Activated gamma-delta T cell treated with anti-CD3 and anti-CD28 coated beads, Interleukin-2, amount 50 U/mL, for 16 hours (primary cell): ENCODE measurements around the gene FAM184A.

Experiments
- DNase-seq: peaks from one replicate; pipeline ENCODE4 v3.0.0-alpha.2; 2020; ENCODE audit warnings: low read depth

The FAM184A gene

DNA sequence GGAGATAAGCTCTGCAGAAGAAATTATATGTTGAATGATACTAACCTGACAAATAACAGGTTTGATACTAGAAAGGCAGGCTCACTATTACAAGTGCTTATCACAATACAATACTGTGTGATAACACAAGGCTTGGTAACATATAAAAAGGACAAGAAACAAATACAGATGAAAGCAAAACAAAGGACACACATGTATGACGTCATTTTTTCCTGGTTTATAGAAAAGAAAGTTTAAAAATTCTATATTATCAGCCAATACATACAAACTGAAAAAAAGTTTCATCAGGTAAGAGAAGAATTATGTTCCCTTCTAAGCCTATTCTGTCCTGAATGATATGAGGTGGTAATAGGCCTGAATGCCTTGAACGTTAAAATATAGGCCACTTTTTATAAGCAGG lies 111.2 kb downstream of the FAM184A start:
- no peak for DNase-seq

DNA sequence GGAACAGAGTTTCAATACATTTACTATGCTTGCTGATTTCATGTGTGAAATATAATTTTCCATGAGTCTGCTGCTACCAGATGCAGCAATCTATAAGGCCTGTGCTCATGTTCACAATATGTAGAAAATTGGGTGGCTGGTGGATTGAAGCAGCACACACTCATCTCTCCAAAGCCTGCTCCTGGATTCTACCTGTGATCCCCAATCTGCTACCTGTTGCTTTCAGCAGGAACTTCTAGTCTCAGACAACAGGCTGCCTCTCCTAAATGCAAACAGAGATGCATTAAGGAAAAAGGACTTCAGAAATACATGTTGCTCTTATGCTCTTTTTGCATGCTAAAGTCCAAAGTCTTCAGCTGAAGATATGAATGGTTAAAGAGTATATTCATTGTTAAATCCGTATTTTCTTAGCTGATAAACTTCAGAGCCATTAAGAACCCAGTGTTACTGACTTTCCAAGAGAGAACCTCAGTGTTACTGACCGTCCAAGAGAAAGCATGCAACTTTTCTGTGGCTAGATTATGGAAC lies 112.6 kb downstream of the FAM184A start:
- no peak for DNase-seq

DNA sequence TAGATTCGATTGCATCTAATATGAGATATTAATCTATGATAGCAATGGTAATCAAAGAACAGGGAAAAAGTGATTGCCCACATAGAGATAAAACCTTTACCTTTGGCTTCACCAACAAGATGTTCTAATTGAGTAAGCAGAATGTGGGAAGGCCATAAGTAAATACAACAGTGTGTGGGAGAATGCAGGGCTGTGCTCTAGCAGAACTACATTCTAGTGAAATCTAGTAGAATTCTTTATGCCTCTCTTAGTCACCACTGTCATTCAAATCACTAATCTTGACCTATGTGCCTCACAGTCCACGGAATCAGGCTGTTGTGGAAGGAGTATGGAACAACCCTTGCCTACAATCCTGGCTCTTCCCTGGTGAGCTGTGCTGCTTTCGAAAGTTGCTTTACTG lies 113.1 kb downstream of the FAM184A start:
- DNase-seq = no peak

DNA sequence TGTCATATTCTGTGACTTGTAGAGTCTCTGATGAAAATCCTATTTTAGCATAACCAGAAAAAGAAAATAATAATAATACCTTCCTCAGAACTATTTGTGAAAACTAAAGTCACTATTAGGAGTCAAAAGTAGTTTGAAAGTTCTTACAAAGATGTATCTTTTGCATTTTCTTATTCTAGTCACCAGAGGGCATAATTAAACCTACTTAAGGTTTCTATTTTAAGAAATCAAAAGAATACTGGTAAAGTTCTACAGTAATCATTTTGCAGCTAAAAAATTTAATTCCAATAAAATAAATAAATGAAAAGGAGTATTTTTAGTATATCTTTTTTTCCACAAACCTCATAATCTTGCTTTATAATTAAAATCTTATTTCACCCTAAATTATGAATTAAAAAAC lies 115.5 kb downstream of the FAM184A start:
- DNase-seq = no peak

DNA sequence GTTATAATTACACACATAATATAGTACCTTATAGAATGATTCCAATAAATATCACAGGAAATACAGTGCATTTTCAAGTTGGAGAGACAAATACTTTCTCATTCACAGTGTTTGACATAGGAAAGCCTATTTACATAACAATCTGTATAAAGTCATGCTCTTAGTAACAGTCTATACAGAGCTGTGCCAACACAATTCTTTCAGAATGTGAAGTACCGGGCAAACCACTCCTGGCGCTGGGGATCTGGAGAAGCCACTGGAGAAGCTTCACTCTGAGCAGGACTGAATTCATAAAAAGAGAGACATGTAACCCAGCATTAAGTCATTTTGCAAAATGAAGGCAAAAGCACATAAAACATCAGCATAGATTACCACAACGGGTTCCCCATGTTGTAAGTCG lies 118.6 kb downstream of the FAM184A start:
- DNase-seq = no peak

DNA sequence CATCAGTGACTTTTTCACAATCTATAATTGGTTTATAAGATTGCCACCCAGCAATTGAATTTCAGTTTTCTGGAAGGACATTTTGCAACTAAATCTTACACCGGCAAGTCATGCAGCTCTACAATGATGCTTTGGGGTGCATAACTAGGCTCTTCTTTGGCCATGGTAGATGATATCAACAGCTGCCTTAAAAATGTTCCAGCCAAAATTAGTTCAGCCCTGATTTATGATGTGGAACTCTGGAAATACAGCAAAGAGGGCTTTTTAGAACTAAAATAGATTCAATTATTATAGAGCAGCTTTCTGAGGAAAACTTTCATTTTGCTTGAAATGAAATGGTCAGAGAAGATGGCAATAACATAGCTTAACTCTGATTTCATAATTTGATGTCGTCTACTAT lies 125.1 kb downstream of the FAM184A start:
- no peak for DNase-seq

DNA sequence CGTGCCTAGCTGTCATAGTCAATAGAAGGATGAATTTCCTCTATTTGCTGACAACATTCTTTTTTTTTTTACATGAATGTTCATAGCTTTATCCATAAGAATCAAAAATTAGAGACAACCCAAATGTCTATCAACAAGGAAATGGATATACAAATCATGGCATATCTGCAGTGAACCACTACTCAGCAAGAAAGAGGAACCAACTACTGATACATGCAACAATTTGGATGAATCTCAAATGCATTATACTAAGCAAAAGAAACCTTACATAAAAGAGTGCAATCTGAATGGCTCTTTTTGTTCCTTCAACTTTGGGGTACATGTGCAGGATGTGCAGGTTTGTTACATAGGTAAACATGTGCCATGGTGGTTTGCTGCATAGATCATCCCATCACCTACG lies 125.8 kb downstream of the FAM184A start:
- DNase-seq = no peak

DNA sequence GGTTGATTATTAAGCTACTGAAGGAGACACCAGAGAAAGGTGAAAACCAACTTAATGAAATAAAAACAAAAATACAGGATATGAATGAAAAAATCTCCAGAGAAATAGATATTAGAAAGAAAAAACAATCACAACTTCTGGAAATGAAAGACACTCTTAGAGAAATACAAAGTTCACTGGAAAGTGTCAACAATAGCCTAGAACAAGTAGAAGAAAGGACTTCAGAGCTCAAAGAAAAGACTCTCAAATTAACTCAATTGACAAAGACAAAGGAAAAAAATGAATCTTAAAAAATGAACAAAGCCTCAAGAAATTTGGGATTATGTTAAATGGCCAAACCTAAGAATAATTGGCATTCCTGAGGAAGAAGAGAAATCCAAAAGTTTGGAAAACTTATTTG lies 133.2 kb downstream of the FAM184A start:
- no peak for DNase-seq

DNA sequence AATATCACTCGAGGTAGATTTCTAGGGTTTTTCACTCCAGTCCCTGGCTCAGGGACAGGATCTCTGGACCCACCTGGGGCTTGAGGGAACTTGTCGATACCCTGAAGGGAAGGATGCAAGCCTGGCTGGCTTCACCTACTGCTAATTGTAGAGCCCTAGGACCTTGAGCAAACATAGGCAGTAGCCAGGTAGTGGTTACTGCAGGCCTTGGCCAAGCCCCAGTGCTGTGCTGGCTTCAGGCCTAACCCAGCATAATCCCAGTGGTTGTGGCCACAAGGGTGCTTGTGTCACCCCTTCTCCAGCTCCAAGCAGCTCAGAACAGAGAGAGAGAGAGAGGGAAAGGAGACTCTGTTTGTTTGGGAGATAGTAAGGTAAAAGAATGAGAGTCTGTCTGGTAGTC lies 137.7 kb downstream of the FAM184A start:
- DNase-seq = no peak

DNA sequence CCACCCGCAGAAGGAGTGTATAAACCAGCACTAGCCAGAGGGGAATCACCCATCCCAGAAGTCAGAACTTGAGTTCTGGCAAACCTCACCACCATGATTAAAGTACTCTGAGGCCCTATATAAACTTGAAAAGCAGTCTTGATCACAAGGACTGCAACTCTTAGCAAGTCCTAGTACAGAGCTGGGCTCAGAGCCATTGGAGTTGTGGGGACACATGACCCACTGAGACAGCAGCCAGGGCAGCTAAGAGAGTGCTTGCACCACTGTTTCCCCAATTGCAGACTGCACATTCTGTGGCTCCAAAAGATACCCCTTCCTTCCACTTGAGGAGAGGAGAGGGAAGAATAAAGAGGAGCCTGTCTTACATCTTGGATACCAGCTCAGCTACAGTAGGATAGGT lies 138.8 kb downstream of the FAM184A start:
- DNase-seq = no peak

DNA sequence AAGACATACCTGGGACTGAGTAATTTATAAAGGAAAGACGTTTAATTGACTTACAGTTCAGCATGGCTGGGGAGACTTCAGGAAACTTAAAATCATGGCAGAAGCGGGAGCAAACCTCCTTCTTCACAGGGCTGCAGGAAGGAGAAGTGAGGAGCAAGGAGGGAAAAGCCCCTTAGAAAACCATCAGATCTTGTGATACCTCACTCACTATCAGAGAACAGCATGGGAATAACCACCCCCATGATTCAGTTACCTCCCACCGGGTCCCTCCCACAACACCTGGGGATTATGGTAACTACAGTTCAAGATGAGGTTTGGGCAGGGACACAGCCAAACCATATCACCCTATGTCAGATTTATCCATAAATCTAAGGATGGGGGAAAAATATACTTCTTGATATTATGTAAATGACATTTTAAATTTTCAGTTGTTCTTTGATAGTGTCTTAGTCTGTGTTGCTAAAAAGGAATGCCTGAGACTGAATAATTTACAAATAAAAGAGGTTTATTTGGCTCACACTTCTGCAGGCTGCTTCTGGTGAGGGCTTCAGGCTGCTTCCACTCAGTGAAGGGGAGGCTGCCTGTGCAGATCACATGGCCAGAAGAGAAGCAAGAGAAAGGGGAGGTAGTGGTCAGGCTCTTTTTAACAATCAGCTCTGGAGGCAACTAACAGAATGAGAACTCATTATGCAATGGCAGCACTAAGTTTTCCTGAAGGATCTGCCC lies 142.3 kb downstream of the FAM184A start:
- DNase-seq = no peak

DNA sequence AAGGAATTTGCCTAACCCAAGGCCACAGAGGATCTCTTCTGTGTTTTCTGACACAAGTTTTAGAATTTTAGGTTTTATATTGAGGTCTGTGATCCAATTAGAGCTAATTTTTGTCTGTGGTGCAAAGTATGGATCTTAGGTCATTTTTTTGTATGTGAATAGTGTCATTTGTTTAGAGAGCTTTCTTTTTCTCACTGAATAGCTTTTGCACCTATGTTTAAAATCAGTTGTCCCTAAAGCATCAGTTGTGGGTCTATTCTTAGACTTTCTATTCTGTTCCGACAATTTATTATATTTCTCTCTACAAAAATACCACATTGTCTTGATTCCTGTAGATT lies 143.2 kb downstream of the FAM184A start:
- DNase-seq = no peak

DNA sequence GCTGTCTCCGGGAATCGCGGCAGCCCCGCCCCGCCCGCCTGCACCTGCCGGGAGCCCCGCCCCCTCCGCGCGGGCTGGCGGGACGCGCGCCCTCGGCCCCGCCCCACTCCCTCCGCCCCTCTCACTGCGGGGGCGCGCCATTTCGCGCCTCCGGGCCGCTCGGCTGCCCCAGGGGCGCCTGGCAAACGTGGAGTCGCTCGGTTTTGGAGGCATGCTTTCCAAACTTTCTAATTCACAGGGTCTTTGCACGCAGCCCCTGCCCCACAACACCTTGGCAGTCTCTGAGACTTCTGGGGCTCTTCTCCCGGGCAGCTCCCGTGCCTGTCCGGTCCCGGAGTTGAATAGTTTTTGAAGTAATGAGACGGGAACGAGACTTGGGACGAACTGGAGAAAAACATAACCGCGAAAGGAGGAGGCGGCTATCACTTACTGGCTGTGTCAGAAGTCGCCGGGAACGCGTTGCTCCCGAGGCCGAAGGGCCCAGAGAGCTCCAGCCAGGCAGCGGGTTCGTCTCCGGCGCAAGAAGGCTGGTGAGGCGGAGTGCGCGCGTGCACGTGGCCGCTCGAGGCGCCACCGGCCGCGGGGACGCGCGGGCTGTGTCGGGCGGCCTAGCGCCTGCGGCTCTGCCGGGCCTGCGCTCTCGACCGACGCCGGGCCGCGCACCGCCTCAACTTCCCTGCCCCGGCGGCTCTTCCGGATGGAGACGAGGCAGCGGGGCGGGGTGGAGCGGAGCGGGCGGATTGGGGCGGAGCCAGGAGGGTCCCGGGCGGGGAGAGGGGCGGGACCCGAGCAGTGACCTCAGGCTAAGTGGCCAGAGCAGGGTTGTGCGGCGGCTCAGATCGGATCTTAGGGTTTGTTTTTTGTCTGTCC lies 143.8 kb downstream of the FAM184A start, which contains the start of gene MCM9:
TSS of gene MCM9 (minus strand) at position 699 of the 870 bp plus-strand sequence. CDS start 3,436 bp downstream, outside the sequence.
- DNase-seq = peak; percentile 76

DNA sequence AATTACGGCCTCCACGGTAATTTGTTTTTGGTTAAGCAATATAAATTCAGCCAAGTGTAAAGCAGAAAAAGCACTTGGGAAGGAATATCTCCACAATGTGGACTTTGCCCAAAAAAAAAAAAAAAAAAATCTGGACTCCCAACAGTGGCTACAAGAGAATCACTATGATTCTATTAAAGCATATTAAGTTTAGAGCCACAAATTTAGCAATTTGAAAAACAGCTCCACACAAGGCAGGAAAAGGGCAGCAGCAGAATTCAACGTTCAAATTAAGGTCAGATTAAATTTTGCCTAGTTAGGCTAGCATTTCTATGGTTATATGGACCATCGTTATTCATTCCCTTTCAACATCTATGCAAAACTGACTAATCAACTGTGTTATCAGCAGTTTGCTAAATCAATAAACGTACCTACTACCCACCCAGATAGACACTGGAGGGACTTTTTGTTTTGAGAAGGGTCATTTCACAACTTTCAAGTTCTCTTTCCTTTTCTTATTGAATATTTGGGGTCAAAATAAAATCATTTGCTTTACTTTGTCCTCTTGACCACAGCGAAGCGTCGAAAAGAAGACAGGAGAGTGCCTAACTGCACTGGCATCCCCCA lies 144.5 kb downstream of the FAM184A start:
- no peak for DNase-seq

DNA sequence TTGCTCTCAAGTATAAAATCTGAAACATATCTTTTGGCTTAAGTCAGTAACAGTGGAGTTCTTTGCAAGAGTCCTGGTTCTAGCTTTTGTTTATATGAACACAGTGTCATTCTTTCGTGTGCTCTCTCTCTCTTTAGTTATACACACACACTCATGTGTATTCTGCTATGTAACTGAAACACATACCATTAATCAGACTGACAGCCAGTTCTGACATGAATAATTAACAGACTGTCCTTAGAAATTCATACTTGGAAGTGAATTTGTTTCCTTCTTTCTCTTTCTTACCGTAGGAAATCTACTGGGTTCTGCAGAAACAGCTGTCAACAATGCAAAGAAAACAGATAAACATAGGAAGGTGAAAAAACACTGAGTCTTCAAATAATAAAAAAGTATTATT lies 146.0 kb downstream of the FAM184A start:
- DNase-seq = no peak

DNA sequence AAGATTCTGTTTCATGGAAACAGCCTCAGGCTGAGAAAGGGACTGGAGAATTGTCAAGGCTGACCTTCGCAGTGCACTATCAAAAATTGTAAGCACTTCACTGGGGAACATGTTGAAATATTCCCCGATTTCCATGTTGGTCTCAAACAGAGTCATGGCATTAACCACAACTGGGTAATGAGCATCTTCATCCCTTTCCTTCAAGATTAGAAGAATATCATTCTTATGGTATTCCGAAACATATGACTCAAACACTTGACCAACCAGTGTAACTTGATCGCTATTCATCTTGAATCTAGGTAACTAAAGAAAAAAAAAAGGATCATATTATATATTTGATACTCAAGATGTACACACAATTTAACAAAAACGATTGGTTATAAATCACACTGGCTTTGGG lies 147.0 kb downstream of the FAM184A start:
- no peak for DNase-seq

DNA sequence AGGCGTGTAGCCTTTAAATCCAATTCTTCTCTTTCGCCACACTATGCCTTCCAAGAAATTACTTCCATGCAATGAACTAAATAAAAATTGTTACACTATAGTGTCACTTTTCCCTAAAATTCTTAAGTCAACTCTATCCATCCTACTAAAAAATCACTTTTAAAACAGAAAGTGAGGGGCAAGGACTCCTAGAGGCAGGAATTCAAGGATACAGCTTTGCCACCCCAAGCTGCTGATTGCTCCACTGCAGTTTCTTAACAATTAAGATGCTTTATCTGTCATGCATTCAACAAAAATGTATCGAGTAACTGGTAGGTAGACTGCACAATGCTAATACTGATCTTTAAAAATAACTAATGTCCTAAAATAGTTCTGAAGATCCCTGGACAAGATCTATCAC lies 147.8 kb downstream of the FAM184A start:
- no peak for DNase-seq

DNA sequence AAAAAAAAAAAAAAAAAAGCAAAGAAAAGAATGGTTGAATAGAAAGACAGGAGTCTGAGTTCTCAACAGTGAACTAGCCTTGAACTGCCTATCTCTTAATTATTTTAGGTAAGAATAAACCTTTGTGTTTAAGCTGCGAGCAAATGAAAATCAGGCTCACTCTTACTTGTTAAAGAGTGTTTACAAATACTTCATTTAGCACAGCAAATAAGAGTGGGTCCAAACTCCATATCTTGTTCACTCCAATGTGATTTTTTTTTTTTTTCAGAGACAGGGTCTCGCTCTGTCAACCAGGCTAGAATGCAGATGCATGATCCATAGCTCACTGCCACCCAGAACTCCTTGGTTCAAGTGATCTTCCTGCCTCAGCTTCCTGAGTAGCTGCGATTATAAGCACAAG lies 155.4 kb downstream of the FAM184A start:
- no peak for DNase-seq

DNA sequence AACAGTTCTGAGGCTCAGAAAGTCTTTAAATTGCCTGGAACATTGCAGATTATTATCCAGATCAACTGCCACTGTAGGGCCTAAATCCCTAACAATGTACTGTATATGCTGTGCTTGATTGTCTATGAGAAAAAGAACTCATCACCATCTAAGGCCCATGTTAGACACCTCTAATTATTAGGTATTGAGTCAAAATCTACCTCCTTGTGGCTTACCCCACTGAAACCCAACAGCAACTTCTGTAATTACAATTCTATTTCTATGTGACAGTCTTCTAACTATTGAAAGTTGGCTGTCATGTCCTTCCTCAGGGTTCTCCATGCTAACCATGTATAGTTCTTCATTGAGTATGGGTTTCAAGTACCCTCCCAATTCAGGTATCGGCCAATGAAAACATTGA lies 157.4 kb downstream of the FAM184A start:
- DNase-seq = no peak

DNA sequence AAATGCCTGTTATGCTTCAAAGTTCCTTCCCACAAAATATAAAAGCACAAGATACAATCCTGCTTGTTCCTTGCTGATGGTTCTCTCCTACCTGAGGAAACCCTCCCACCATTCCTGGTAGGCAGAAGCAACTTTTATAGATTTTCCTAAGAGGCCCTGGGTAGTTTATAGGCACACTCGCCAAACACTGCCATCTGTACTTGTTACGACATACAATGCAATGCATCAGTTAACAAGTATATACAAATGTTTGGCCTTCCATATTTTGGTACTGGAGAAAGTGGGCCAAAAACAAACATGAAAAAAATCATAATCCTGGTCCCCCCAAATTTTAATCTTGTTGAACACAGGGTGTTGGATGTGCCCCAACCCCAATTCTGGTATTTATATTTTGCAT lies 160.1 kb downstream of the FAM184A start:
- no peak for DNase-seq

DNA sequence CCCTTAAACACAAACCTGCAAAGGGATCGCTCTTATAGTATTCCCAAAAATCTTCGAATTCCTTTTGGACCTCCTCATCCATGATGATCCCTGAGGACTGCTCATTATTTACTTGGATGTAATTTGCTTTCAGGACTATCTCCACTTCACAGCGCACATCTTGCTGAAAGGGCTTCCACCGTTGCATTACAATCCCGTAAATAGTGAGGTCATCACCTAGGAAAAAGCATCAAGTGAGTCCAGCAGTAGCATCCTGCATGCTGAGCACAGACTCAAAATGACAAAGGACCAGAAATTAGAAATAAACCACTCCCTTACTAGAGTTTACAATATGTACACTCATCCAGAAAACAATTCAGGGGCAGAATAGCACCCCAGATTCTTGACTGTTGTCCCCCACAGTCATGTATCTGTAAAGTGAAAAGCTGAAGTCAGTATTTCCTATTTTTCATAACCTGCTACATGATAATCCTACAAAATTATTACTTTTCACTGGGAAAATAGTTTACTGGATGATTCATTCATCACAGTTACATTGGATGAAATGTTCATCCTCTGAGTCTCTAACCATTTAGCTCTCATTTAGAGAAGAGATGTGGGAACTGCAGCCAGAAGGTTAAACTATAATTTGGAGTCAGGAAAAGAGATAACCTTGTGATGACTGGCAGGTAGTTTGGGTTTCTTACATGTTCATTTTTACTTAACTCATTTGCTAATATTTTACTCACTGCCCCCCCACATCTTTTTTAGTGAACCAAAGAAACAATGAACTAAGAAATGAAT lies 160.7 kb downstream of the FAM184A start:
- no peak for DNase-seq

DNA sequence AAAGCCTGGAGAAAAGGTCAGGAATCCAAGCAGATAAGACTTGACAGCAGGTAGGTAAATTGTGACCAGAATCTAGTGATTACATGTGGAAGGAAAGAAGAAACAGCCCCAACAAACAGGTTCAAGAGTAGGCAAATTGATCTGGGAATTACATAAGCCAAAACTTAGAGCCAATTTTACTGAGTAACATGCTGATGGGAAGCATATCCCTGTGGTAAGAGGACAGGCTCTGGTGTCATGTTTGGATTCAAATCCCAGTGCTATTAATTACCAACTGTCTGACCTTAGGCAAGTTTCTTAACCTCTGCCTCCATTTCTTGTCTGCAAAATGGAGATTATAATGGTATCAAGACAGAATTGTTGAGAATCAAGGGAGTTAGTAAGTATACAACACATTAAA lies 163.9 kb downstream of the FAM184A start:
- no peak for DNase-seq
